Measurements from ENCODE around the gene FRMD4A. TPM values are rescaled to one million over a fixed set of nuclear protein-coding genes. Genes with fewer than 3 reads are reported as not detected.

Gene FRMD4A
- total RNA-seq, 1 experiment from 2014 or later, result 19.6 TPM

GRCh38 chr10:13790196-13790595, 540.5 kb downstream of the FRMD4A start:
- no peak overlapping the region for H3K56ac ChIP-seq (ENCODE audit: insufficient read length, low read depth, low read length)
- H3K27ac Mint-ChIP-seq, result no peak overlapping the region
- H3T11ph ChIP-seq (ENCODE audit: low read length), result no peak overlapping the region
- H2BK5ac ChIP-seq (ENCODE audit: insufficient read length, low read length), result no peak overlapping the region
- no peak overlapping the region for H3K9ac ChIP-seq (ENCODE audit: extremely low read depth, insufficient read length, low read length)
- no peak overlapping the region for H3K18ac ChIP-seq (ENCODE audit: insufficient read length, low read depth, low read length)
- H3K27me3 ChIP-seq (ENCODE audit: insufficient read depth, low read length), result no peaks in the 10 kb centered on the region
- H3K4me1 ChIP-seq (ENCODE audit: insufficient read depth, low read length), result no peaks in the 10 kb centered on the region
- no peak overlapping the region for H2AK5ac ChIP-seq (ENCODE audit: insufficient read length, low read length)
- H3K36me3 Mint-ChIP-seq (ENCODE audit: insufficient read depth in 1 of 3, low read depth in 3 of 3), result peaks cover 4 to 9% (median 9%) of the 10 kb centered on the region in 3 experiments; a peak in 5 of 7 replicates
- no peaks in the 10 kb centered on the region for H3K23me2 ChIP-seq (ENCODE audit: insufficient read length, low read depth, low read length, poor library complexity, severe bottlenecking)
- H3K14ac ChIP-seq (ENCODE audit: insufficient read depth, low read length), result peak overlapping the region; percentile 22; the same call in 1 of the 2 replicates
- H2BK15ac ChIP-seq (ENCODE audit: low read depth, low read length), result no peak overlapping the region
- H3K4ac ChIP-seq (ENCODE audit: low read depth, low read length), result no peak overlapping the region
- no peak overlapping the region for H3K4me3 Mint-ChIP-seq
- TF ChIP-seq CTCF (conservative IDR thresholded peaks at IDR 0.05), result no peak
- H4K5ac ChIP-seq (ENCODE audit: insufficient read length, low read depth, low read length), result no peak overlapping the region
- no peak overlapping the region for H3K23ac ChIP-seq (ENCODE audit: insufficient read length, low read depth, low read length)
- H4K8ac ChIP-seq (replicated peaks; ENCODE audit: insufficient read length, low read depth, low read length), result no peak overlapping the region
- peaks cover 9 to 10% of the 10 kb centered on the region in 2 experiments for H3K4me1 Mint-ChIP-seq
- H2AFZ ChIP-seq (ENCODE audit: low read length), result no peak overlapping the region
- no peak overlapping the region for H2BK12ac ChIP-seq (ENCODE audit: insufficient read length, low read depth, low read length)
- no peaks in the 10 kb centered on the region for H3K9me3 Mint-ChIP-seq
- H3K27ac ChIP-seq (ENCODE audit: insufficient read length, low read depth, low read length), result no peak overlapping the region
- H4K20me1 ChIP-seq (ENCODE audit: control insufficient read depth, insufficient read depth, insufficient read length), result no peaks in the 10 kb centered on the region
- no peak overlapping the region for H2BK120ac ChIP-seq (ENCODE audit: low read depth, low read length, poor library complexity, severe bottlenecking)
- no CpG with 5 or more reads among the region's 9 CpGs for WGBS (ENCODE audit: extremely low coverage, insufficient read length, low lambda C conversion rate)
- H2BK20ac ChIP-seq (ENCODE audit: low read depth, low read length, poor library complexity, severe bottlenecking), result no peak overlapping the region
- DNase-seq, result no peak
- H3K79me1 ChIP-seq (ENCODE audit: insufficient read depth, low read depth, low read length, poor library complexity, severe bottlenecking), result no peaks in the 10 kb centered on the region
- H3K9me3 ChIP-seq (ENCODE audit: control insufficient read depth, low read depth, low read length), result no peaks in the 10 kb centered on the region
- H3K79me2 ChIP-seq (ENCODE audit: insufficient read depth, low read length), result no peaks in the 10 kb centered on the region
- no peak overlapping the region for H4K91ac ChIP-seq (ENCODE audit: insufficient read length, low read depth, low read length)
- no peaks in the 10 kb centered on the region for H3K27me3 Mint-ChIP-seq (ENCODE audit: low read depth)
- no peak overlapping the region for H3K4me2 ChIP-seq (ENCODE audit: insufficient read depth, insufficient read length, low read length)

Measured in H9 (cell line).